OCI-LY7 (cell line): ENCODE measurements around the gene PRR5L. TPM values are rescaled to one million over a fixed set of nuclear protein-coding genes. Genes with fewer than 3 reads are reported as not detected.

Experiments
- BruUV-seq: library from RNA; stranded (reverse); fragments of 400-500 nt; replicated peaks from 2 replicates; lab custom pipeline; 2021; lab: Mats Ljungman, UMichigan
- CTCF ChIA-PET: fragments of 300-600 bp; sonication (Branson Sonifier 250); formaldehyde crosslinking; loops from one replicate; lab custom pipeline; 2022; ENCODE audit warnings: antibody characterized with exemption; ENCODE audit not compliant: unreplicated experiment; lab: Charles Lee
- POLR2A ChIA-PET: fragments of 300-600 bp; sonication (Branson Sonifier 250); formaldehyde crosslinking; loops from one replicate; lab custom pipeline; 2022; ENCODE audit warnings: antibody characterized with exemption; lab: Charles Lee
- DNase-seq: peaks from one replicate; pipeline ENCODE4 v3.0.0-alpha.2; 2015; ENCODE audit warnings: low spot score
- H2AFZ ChIP-seq: fragments of 200-600 bp; sonication (generic), shearing (Covaris generic); 2 replicates; pipeline ENCODE4 v1.6.1; 2014; ENCODE audit warnings: mild to moderate bottlenecking, antibody characterized with exemption, low read length, moderate library complexity
- H3K27ac ChIP-seq: fragments of 200-600 bp; sonication (generic); 2 replicates; pipeline ENCODE4 v1.5.1; 2014; ENCODE audit warnings: mixed run types, low read depth, mild to moderate bottlenecking, moderate library complexity, low read length, inconsistent platforms; ENCODE audit not compliant: poor library complexity, severe bottlenecking
- H3K36me3 ChIP-seq: fragments of 200-600 bp; sonication (generic); 2 replicates; pipeline ENCODE4 v1.6.1; 2014; ENCODE audit warnings: mild to moderate bottlenecking, antibody characterized with exemption, low read length, moderate library complexity, mixed read lengths; ENCODE audit not compliant: insufficient read depth
- H3K4me1 ChIP-seq: fragments of 200-600 bp; sonication (generic); 2 replicates; pipeline ENCODE4 v1.5.1; 2014; ENCODE audit warnings: mild to moderate bottlenecking, low read length; ENCODE audit not compliant: insufficient read depth, poor library complexity, severe bottlenecking
- H3K4me2 ChIP-seq: fragments of 200-600 bp; sonication (generic); 2 replicates; pipeline ENCODE4 v1.6.1; 2014; ENCODE audit warnings: mild to moderate bottlenecking, low read length
- H3K4me3 ChIP-seq: fragments of 200-600 bp; sonication (generic); 2 replicates; pipeline ENCODE4 v1.5.1; 2014; ENCODE audit warnings: mild to moderate bottlenecking, low read depth, low read length; ENCODE audit not compliant: poor library complexity, severe bottlenecking
- H3K79me2 ChIP-seq: fragments of 200-600 bp; sonication (generic); 2 replicates; pipeline ENCODE4 v1.6.1; 2016; ENCODE audit warnings: low read depth, mild to moderate bottlenecking, low read length, moderate library complexity, mixed read lengths; ENCODE audit not compliant: insufficient read depth
- H3K9me2 ChIP-seq: fragments of 200-600 bp; sonication (generic); 2 replicates; pipeline ENCODE4 v1.6.1; 2016; ENCODE audit warnings: mild to moderate bottlenecking, low read length, mixed read lengths; ENCODE audit not compliant: insufficient read depth
- H3K9me3 ChIP-seq: fragments of 200-600 bp; sonication (generic); 2 replicates; pipeline ENCODE4 v1.6.1; 2014; ENCODE audit warnings: mild to moderate bottlenecking, mixed run types, low read length, mixed read lengths
- H4K20me1 ChIP-seq: fragments of 200-600 bp; sonication (generic); 2 replicates; pipeline ENCODE4 v1.6.1; 2014; ENCODE audit warnings: mild to moderate bottlenecking, antibody characterized with exemption, low read length, moderate library complexity, mixed read lengths; ENCODE audit not compliant: insufficient read depth
- EZH2phosphoT487 ChIP-seq: fragments of 200-600 bp; sonication (generic); IDR thresholded peaks from 2 replicates; pipeline ENCODE4 v1.6.1; 2018; ENCODE audit warnings: low read depth, borderline replicate concordance, mild to moderate bottlenecking, mixed run types, antibody characterized with exemption, low read length, moderate library complexity, mixed read lengths
- intact Hi-C: fragments of 100-400 bp; cut with micrococcal nuclease; formaldehyde crosslinking; loops from one replicate; pipeline ENCODE4 v1.10.0; 2022; ENCODE audit not compliant: unreplicated experiment
- total RNA-seq, 2 experiments: library from RNA; depleted of rRNA in 1 of 2; stranded (reverse); fragments of >200 nt in 1 of 2; shearing (Covaris generic) in 1 of 2; gene quantifications; 2 replicates each; pipeline ENCODE4 v1.2.3, GENCODE V29; 2014 to 2022
- TF ChIP-seq, protein P1 (sequence below): fragments of 200-600 bp; sonication (generic); conservative IDR thresholded peaks from 2 replicates; pipeline ENCODE4 v1.5.1; 2014; ENCODE audit warnings: mild to moderate bottlenecking, antibody characterized with exemption, low read length, moderate library complexity, mixed read lengths

The PRR5L gene
- total RNA-seq, 2 experiments from 2014 or later = not detected

DNA sequence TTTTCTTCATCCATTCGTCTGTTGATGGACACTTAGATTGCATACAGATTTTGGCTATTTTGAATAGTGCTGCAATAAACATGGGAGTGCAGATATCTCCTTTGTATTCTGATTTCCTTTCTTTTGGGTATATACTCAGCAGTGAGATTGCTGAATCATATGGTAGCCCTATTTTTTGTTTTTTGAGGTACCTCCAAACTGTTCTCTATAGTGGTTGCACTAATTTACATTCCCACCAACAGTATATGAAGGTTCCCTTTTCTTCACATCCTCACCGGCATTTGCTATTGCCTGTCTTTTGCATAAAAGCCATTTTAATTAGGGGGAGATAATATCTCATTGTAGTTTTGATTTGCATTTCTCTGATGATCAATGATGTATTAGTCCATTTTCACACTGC is 96.1 kb downstream of the PRR5L start:
- DNase-seq = no peak
- H3K36me3 ChIP-seq = no peaks in the 10 kb centered on the region
- no peak overlapping the region for H3K4me2 ChIP-seq
- POLR2A ChIA-PET = interaction anchor here (0.6 kb wide), 1 partner anchor 29 kb away, joined by 3 read pairs; no protein-coding TSS in a partner anchor
- H2AFZ ChIP-seq = no peak overlapping the region
- TF ChIP-seq, protein P1, sequence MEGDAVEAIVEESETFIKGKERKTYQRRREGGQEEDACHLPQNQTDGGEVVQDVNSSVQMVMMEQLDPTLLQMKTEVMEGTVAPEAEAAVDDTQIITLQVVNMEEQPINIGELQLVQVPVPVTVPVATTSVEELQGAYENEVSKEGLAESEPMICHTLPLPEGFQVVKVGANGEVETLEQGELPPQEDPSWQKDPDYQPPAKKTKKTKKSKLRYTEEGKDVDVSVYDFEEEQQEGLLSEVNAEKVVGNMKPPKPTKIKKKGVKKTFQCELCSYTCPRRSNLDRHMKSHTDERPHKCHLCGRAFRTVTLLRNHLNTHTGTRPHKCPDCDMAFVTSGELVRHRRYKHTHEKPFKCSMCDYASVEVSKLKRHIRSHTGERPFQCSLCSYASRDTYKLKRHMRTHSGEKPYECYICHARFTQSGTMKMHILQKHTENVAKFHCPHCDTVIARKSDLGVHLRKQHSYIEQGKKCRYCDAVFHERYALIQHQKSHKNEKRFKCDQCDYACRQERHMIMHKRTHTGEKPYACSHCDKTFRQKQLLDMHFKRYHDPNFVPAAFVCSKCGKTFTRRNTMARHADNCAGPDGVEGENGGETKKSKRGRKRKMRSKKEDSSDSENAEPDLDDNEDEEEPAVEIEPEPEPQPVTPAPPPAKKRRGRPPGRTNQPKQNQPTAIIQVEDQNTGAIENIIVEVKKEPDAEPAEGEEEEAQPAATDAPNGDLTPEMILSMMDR = no peak
- no peak for TF ChIP-seq EZH2phosphoT487
- no peak overlapping the region for H3K27ac ChIP-seq
- H3K9me2 ChIP-seq = no peaks in the 10 kb centered on the region
- H4K20me1 ChIP-seq = no peaks in the 10 kb centered on the region
- H3K4me3 ChIP-seq = no peak overlapping the region
- CTCF ChIA-PET = no interaction called here
- no TSS peak for BruUV-seq
- H3K79me2 ChIP-seq = no peaks in the 10 kb centered on the region
- peaks cover 16% of the 10 kb centered on the region for H3K4me1 ChIP-seq
- intact Hi-C loops = no loop called here
- H3K9me3 ChIP-seq = no peaks in the 10 kb centered on the region

DNA sequence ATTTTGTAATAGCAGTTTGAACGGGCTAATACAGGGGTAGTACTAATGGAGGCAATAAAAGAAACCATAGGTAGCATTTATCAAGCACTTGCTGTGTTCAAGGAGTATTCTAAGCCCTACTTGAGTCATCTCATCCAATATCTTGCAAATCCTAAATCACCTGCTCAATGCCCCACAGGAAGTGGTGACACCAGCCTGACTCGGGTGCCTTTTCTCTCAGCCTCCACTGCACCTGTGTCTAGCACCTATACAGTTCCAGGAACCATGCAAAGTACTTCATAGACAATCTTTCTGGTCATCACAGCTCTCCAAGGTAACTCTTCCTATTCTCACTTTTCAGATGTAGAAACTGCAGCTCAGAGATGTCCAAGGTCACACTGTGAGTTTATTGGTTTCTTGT is 98.0 kb downstream of the PRR5L start:
- H3K79me2 ChIP-seq = no peaks in the 10 kb centered on the region
- H3K9me3 ChIP-seq = no peaks in the 10 kb centered on the region
- ChIA-PET CTCF (no interaction called here), POLR2A (no interaction called here)
- no peaks in the 10 kb centered on the region for H4K20me1 ChIP-seq
- no peak overlapping the region for H2AFZ ChIP-seq
- intact Hi-C loops = no loop called here
- no peak overlapping the region for H3K27ac ChIP-seq
- H3K4me1 ChIP-seq = peaks cover 16% of the 10 kb centered on the region
- BruUV-seq = no TSS peak
- no peak overlapping the region for H3K4me3 ChIP-seq
- no peaks in the 10 kb centered on the region for H3K36me3 ChIP-seq
- no peak overlapping the region for H3K4me2 ChIP-seq
- TF ChIP-seq EZH2phosphoT487 = no peak
- TF ChIP-seq, protein P1 = no peak
- no peaks in the 10 kb centered on the region for H3K9me2 ChIP-seq
- DNase-seq = no peak

DNA sequence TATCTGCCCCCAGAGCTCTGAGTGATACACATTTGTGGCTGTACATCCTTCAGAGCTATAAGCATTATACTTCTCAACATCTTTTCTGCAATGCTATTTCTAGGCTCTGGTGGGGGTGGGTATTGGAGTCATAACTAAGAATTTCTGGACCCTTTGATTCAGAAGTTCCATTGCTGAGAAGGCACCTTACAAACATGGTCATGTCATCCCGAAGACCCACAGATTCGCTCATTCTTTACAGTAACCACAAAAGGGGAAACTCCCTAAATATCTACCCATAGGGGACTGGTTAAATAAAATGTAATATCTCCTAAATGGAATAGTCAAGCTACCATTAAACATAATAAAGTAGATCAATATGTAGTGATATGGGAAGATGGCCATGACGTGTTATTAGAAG is 98.8 kb downstream of the PRR5L start:
- DNase-seq = no peak
- Histone ChIP-seq H3K9me3 (no peaks in the 10 kb centered on the region), H3K9me2 (no peaks in the 10 kb centered on the region), H3K36me3 (no peaks in the 10 kb centered on the region), H3K27ac (no peak overlapping the region), H3K4me2 (no peak overlapping the region), H2AFZ (no peak overlapping the region), H3K4me1 (peaks cover 16% of the 10 kb centered on the region), H3K4me3 (no peak overlapping the region), H3K79me2 (no peaks in the 10 kb centered on the region), H4K20me1 (no peaks in the 10 kb centered on the region)
- intact Hi-C loops = no loop called here
- BruUV-seq = no TSS peak
- ChIA-PET POLR2A (interaction anchor here (0.6 kb wide), 1 partner anchor 109 kb away, joined by 5 read pairs; no protein-coding TSS in a partner anchor), CTCF (no interaction called here)
- TF ChIP-seq EZH2phosphoT487 = no peak
- TF ChIP-seq, protein P1 = no peak
